AG04450 (cell line): ENCODE data around the gene TAAR2. TPM values are rescaled to one million over a fixed set of nuclear protein-coding genes. Genes with fewer than 3 reads are reported as not detected.

Source experiments
- CTCF ChIA-PET: fragments of 300-600, 350-600 bp; formaldehyde crosslinking; extraction: SDS; loops from one replicate; lab custom pipeline; 2022; ENCODE audit warnings: antibody characterized with exemption, inconsistent platforms; lab: Charles Lee
- POLR2A ChIA-PET: fragments of 350-600 bp; formaldehyde crosslinking; extraction: SDS; loops from one replicate; lab custom pipeline; 2021; ENCODE audit warnings: antibody characterized with exemption, inconsistent platforms; lab: Yijun Ruan, JAX
- DNase-seq: peaks from one replicate; pipeline ENCODE4 v3.0.0-alpha.2; 2011; ENCODE audit warnings: low read depth, low spot score
- H3K27ac ChIP-seq: one replicate; pipeline ENCODE4 v1.5.1; 2012; ENCODE audit warnings: low read depth, low read length, control low read depth
- H3K27me3 ChIP-seq: one replicate; pipeline ENCODE4 v1.6.0; 2012; ENCODE audit warnings: low read length; ENCODE audit not compliant: control insufficient read depth, insufficient read depth
- H3K4me3 ChIP-seq: 2 replicates; pipeline ENCODE4 v1.5.1; 2011; ENCODE audit warnings: mild to moderate bottlenecking, low read depth, low read length, control low read depth
- H3K9me3 ChIP-seq: 2 replicates; pipeline ENCODE4 v1.5.1; 2012; ENCODE audit warnings: low read length; ENCODE audit not compliant: control insufficient read depth, insufficient read depth
- CTCF ChIP-seq: IDR thresholded peaks from 2 replicates; pipeline ENCODE4 v1.5.1; 2011; ENCODE audit warnings: low read depth, low read length, control low read depth, inconsistent platforms
- polyA plus RNA-seq: library from polyadenylated mRNA; depleted of rRNA; stranded (reverse); fragments of >200 nt; gene quantifications from 2 replicates; pipeline ENCODE4 v1.2.3, GENCODE V29; 2011

Gene TAAR2
- polyA plus RNA-seq, 1 experiment, result not detected

- 0 out of 2 replicates have a peak, but pooled peaks have one; percentile 22 for TF ChIP-seq CTCF
- peaks cover 4% of the 10 kb centered on the region for H3K27me3 ChIP-seq
- no peak for DNase-seq
- no peak overlapping the region for H3K27ac ChIP-seq
- CTCF ChIA-PET, result interaction anchor here (0.7 to 1.2 kb wide), 2 partner anchors 182 to 318 kb away, joined by 3 read pairs; no protein-coding TSS in a partner anchor
- POLR2A ChIA-PET, result no interaction called here
- H3K9me3 ChIP-seq, result no peaks in the 10 kb centered on the region
- H3K4me3 ChIP-seq, result no peak overlapping the region
These were observed 25.6 kb downstream of the TAAR2 start for GRCh38 chr6:132598473-132598872.

- Histone ChIP-seq H3K27me3 (peaks cover 8% of the 10 kb centered on the region), H3K27ac (no peak overlapping the region), H3K4me3 (no peak overlapping the region), H3K9me3 (no peaks in the 10 kb centered on the region)
- no peak for DNase-seq
- CTCF ChIA-PET, result no interaction called here
- POLR2A ChIA-PET, result no interaction called here
- no peak for TF ChIP-seq CTCF
These were observed 27.9 kb downstream of the TAAR2 start for GRCh38 chr6:132596201-132596600.

GRCh38 chr6:132592855-132593254 is 31.2 kb downstream of the TAAR2 start:
- ChIA-PET CTCF (no interaction called here), POLR2A (no interaction called here)
- no peak overlapping the region for H3K4me3 ChIP-seq
- no peak overlapping the region for H3K27ac ChIP-seq
- no peak for TF ChIP-seq CTCF
- no peak for DNase-seq
- H3K9me3 ChIP-seq, result no peaks in the 10 kb centered on the region
- H3K27me3 ChIP-seq, result peaks cover 8% of the 10 kb centered on the region

GRCh38 chr6:132590362-132590761 is 33.7 kb downstream of the TAAR2 start:
- no peak for TF ChIP-seq CTCF
- Histone ChIP-seq H3K27me3 (peaks cover 8% of the 10 kb centered on the region), H3K9me3 (no peaks in the 10 kb centered on the region), H3K4me3 (no peak overlapping the region), H3K27ac (no peak overlapping the region)
- POLR2A ChIA-PET, result no interaction called here
- DNase-seq, result no peak
- CTCF ChIA-PET, result interaction anchor here (1.3 kb wide), 1 partner anchor 310 kb away, joined by 3 read pairs; no protein-coding TSS in a partner anchor

- DNase-seq, result no peak
- ChIA-PET POLR2A (no interaction called here), CTCF (interaction anchor here (1.3 kb wide), 1 partner anchor 310 kb away, joined by 3 read pairs; no protein-coding TSS in a partner anchor)
- TF ChIP-seq CTCF, result no peak
- no peaks in the 10 kb centered on the region for H3K9me3 ChIP-seq
- H3K4me3 ChIP-seq, result no peak within 1 kb of the TSS
- H3K27ac ChIP-seq, result no peak within 1 kb of the TSS
- peaks cover 8% of the 10 kb centered on the region for H3K27me3 ChIP-seq
These were observed 34.6 kb downstream of the TAAR2 start, which contains the start of gene TAAR5 for GRCh38 chr6:132589454-132589853. TSS of gene TAAR5 (minus strand) at chr6:132589741. CDS start at chr6:132589686, 55 bp downstream.
